Posterior cingulate gyrus (tissue), 11 donors: ENCODE results near the gene SLC35A3.
A peak's percentile ranks its signal among the peaks of the same experiment; 100 is the strongest.
"Not testable (repeated sequence)": the region's sequence is repeated elsewhere in the genome, so short reads cannot be mapped to it uniquely, and the experiment has no call there.

Experiments
- DNase-seq, 10 donors: peaks; one replicate each; pipeline versions ENCODE4 v3.0.0 to v3.0.0-alpha.2; 2020 to 2021; ENCODE audit warnings: mixed read lengths in 3 of 10
- intact Hi-C: fragments of 100-400 bp; cut with DNase I; formaldehyde crosslinking; loops from one replicate; pipeline ENCODE4 v1.15.1; 2023

The SLC35A3 gene

GRCh38 chr1:99969729-99970621, at the start of gene SLC35A3:
Gene SLC35A3, plus strand, starts transcription at chr1:99969996. Its CDS starts 23,559 bp downstream, at chr1:99993555.
- intact Hi-C loops, result loop anchor here (10.0 kb wide), 2 partner anchors 65 to 165 kb away; partner anchors contain the start of genes SASS6 and TRMT13
- DNase-seq, result peak; percentile 74 to 97 (median 84)

- intact Hi-C loops, result no loop called here
- no peak for DNase-seq
Observed at GRCh38 chr1:99934801-99935200, 35.0 kb upstream of the SLC35A3 start.

- intact Hi-C loops, result no loop called here
- no peak for DNase-seq
Observed at GRCh38 chr1:99935534-99935933, 34.3 kb upstream of the SLC35A3 start.

GRCh38 chr1:99936071-99936470, 33.7 kb upstream of the SLC35A3 start:
- DNase-seq, result no peak
- intact Hi-C loops, result no loop called here

- intact Hi-C loops, result no loop called here
Observed at GRCh38 chr1:99942723-99943122, 27.1 kb upstream of the SLC35A3 start.

GRCh38 chr1:99943223-99943794, 26.5 kb upstream of the SLC35A3 start:
- DNase-seq, result no peak
- intact Hi-C loops, result no loop called here

More at GRCh38 chr1:99942723-99943122, 27.1 kb upstream of the SLC35A3 start:
- DNase-seq, result no peak

GRCh38 chr1:99944192-99944591, 25.6 kb upstream of the SLC35A3 start:
- intact Hi-C loops, result no loop called here
- no peak for DNase-seq

GRCh38 chr1:99945174-99945573, 24.6 kb upstream of the SLC35A3 start:
- intact Hi-C loops, result no loop called here
- DNase-seq, result no peak

GRCh38 chr1:99950486-99950885, 19.3 kb upstream of the SLC35A3 start:
- DNase-seq, result no peak
- intact Hi-C loops, result no loop called here

- no peak for DNase-seq
- intact Hi-C loops, result no loop called here
Observed at GRCh38 chr1:99952522-99952921, 17.3 kb upstream of the SLC35A3 start.

- intact Hi-C loops, result no loop called here
- no peak for DNase-seq
Observed at GRCh38 chr1:99955375-99955774, 14.4 kb upstream of the SLC35A3 start.

- intact Hi-C loops, result no loop called here
- DNase-seq, result no peak
Observed at GRCh38 chr1:99956755-99957154, 13.0 kb upstream of the SLC35A3 start.

- no peak for DNase-seq
- intact Hi-C loops, result no loop called here
Observed at GRCh38 chr1:99957818-99958217, 12.0 kb upstream of the SLC35A3 start.

GRCh38 chr1:99959189-99959705, 10.5 kb upstream of the SLC35A3 start:
- intact Hi-C loops, DNase-seq: not testable (repeated sequence)

GRCh38 chr1:99960260-99960659, 9.5 kb upstream of the SLC35A3 start:
- DNase-seq, result not testable (repeated sequence)
- intact Hi-C loops, result loop anchor here (10.0 kb wide), 1 partner anchor 175 kb away; the partner anchor contains the start of genes SASS6 and TRMT13

GRCh38 chr1:99963041-99963795, 6.6 kb upstream of the SLC35A3 start:
- intact Hi-C loops, result loop anchor here (10.0 kb wide), 1 partner anchor 172 kb away; the partner anchor contains the start of genes SASS6 and TRMT13
- no peak for DNase-seq

GRCh38 chr1:99964806-99965205, 5.0 kb upstream of the SLC35A3 start:
- intact Hi-C loops, result loop anchor here (10.0 kb wide), 1 partner anchor 170 kb away; the partner anchor contains the start of genes SASS6 and TRMT13
- no peak for DNase-seq

GRCh38 chr1:99965646-99966375, 4.0 kb upstream of the SLC35A3 start:
- intact Hi-C loops, result loop anchor here (10.0 kb wide), 1 partner anchor 169 kb away; the partner anchor contains the start of genes SASS6 and TRMT13
- no peak for DNase-seq

- DNase-seq, result no peak
- intact Hi-C loops, result loop anchor here (10.0 kb wide), 1 partner anchor 167 kb away; the partner anchor contains the start of genes SASS6 and TRMT13
Observed at GRCh38 chr1:99968214-99968613, 1.6 kb upstream of the SLC35A3 start.
